Heart left ventricle (tissue), 13 donors: ENCODE data around the gene TCF20.

ENCODE experiments used
- POLR2A ChIP-seq, 2 donors: fragments of 450-650 bp; IDR thresholded peaks; one replicate each; pipeline ENCODE4 v1.6.1; 2017; ENCODE audit warnings: antibody characterized with exemption in 2 of 2, mild to moderate bottlenecking in 2 of 2, moderate library complexity in 2 of 2
- TF ChIP-seq, protein P1 (sequence below), 12 donors: fragments of 200-600 bp; sonication (generic) in 4 of 12; IDR thresholded peaks; one replicate each; pipeline versions ENCODE4 v1.5.0 to v1.8.0; 2018 to 2022; ENCODE audit warnings: antibody characterized with exemption in 12 of 12, mild to moderate bottlenecking in 5 of 12
- donor health status: ischemic (EF 13 %, LVEDD 7.1; RV severe dilation, severe dysfunction).
- donor health status: DM: no; HTN: yes; CAD: no.
- donor health status: DM: no; HTN: no; CAD: no.
- donor health status: ischemic (EF 25% LVEDD 6.9; RV normal size, moderate dysfunction).
- donor health status: ischemic (EF 25% LVEDD 5.7; RV mildly dilated, moderate dysfunction).
- donor health status: ischemic (EF 35%, LVEDD 5.7; RV mildly dilated, moderate dysfunction).
- donor health status: nonischemic (EF 11% LVEDD 7.7; RV severe dilation, severe dysfunction).
- donor health status: DM: yes; HTN: yes; CAD: no.
- donor health status: PGD.
- donor health status: ischemic (EF 29% LVEDD 5.4; RV normal size, mild dysfunction).
- donor health status: nonischemic (EF 23%, LVEDD 6.1; RV moderate dilation, normal function).

DNA sequence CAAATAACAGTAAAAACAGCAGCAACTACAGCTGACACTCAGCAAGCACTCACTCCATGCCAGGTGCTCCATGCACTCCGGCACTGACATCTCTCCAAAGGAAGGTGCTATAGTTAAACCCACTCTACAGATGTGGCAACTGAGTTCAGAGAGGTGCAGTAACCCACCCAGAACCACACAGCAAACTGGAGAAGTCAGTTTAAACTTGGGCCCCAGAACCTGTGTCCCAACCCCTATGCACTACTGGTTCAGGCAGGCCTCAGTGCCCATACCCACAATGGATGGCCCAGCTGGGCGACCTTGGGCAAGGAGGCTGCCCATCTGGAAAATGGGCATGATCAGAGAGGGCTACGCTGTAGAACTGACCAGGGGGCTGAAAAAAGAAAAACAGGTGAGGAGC lies 26.4 kb upstream of the TCF20 start:
- TF ChIP-seq, protein P1, sequence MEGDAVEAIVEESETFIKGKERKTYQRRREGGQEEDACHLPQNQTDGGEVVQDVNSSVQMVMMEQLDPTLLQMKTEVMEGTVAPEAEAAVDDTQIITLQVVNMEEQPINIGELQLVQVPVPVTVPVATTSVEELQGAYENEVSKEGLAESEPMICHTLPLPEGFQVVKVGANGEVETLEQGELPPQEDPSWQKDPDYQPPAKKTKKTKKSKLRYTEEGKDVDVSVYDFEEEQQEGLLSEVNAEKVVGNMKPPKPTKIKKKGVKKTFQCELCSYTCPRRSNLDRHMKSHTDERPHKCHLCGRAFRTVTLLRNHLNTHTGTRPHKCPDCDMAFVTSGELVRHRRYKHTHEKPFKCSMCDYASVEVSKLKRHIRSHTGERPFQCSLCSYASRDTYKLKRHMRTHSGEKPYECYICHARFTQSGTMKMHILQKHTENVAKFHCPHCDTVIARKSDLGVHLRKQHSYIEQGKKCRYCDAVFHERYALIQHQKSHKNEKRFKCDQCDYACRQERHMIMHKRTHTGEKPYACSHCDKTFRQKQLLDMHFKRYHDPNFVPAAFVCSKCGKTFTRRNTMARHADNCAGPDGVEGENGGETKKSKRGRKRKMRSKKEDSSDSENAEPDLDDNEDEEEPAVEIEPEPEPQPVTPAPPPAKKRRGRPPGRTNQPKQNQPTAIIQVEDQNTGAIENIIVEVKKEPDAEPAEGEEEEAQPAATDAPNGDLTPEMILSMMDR (IDR thresholded peaks at IDR 0.05), result no peak
- TF ChIP-seq POLR2A (IDR thresholded peaks at IDR 0.05), result no peak
